Measurements from ENCODE around the gene TRMT44.

- TF ChIP-seq, protein P1, sequence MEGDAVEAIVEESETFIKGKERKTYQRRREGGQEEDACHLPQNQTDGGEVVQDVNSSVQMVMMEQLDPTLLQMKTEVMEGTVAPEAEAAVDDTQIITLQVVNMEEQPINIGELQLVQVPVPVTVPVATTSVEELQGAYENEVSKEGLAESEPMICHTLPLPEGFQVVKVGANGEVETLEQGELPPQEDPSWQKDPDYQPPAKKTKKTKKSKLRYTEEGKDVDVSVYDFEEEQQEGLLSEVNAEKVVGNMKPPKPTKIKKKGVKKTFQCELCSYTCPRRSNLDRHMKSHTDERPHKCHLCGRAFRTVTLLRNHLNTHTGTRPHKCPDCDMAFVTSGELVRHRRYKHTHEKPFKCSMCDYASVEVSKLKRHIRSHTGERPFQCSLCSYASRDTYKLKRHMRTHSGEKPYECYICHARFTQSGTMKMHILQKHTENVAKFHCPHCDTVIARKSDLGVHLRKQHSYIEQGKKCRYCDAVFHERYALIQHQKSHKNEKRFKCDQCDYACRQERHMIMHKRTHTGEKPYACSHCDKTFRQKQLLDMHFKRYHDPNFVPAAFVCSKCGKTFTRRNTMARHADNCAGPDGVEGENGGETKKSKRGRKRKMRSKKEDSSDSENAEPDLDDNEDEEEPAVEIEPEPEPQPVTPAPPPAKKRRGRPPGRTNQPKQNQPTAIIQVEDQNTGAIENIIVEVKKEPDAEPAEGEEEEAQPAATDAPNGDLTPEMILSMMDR (IDR thresholded peaks at IDR 0.05) = no peak
- no peak for TF ChIP-seq POLR2A (IDR thresholded peaks at IDR 0.05)
Measured at GRCh38 chr4:8442596-8443358, 2.2 kb downstream of the TRMT44 start.

Measured in adrenal gland (tissue), 5 donors.